ENCODE results near the gene MKLN1.

MKLN1 gene

DNA sequence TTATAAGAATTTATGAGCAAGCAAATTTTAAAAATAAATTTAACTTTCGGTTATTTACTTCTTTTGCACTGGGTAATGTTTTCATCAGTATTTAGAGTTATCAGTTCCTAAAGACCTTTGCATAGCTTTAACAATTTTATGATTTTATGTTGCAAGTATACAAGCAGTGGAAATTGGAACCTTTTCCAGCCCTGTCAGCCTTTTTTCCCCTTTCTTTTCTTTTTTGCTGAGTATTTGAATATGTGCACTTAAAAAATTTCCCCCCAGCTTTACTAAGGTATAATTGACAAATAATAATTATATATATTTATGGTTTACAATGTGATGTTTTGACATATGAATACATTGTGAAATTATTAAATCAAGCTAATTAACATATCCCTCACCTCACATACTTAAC, 62.6 kb downstream of the MKLN1 start:
- H3K27ac ChIP-seq (ENCODE audit: low read depth, low read length) = no peak overlapping the region

DNA sequence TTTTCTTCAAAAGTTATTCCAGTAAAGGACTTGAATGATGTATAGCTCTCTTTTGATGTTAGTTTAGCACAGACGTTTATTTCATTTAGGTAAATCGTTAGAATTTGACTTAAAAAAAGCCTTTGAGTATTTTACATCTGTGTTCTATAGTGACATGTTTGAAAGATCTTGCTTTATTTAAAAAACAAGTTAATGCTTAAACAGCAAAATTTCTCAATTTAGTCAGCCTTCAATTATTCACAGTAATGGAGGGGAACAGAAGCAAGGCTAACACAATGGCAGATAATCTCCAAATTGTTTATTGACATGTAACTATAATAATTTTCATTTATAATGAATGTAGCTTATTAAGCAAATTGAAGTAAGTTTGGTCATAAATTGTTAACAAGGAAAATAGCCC, 63.5 kb downstream of the MKLN1 start:
- no peaks in the 10 kb centered on the region; the same call in 1 of the 2 replicates for H3K79me2 ChIP-seq (ENCODE audit: insufficient read depth, low read length)
- no peak for TF ChIP-seq EZH2phosphoT487 (conservative IDR thresholded peaks at IDR 0.05; ENCODE audit: low read length)
- TF ChIP-seq, protein P1, sequence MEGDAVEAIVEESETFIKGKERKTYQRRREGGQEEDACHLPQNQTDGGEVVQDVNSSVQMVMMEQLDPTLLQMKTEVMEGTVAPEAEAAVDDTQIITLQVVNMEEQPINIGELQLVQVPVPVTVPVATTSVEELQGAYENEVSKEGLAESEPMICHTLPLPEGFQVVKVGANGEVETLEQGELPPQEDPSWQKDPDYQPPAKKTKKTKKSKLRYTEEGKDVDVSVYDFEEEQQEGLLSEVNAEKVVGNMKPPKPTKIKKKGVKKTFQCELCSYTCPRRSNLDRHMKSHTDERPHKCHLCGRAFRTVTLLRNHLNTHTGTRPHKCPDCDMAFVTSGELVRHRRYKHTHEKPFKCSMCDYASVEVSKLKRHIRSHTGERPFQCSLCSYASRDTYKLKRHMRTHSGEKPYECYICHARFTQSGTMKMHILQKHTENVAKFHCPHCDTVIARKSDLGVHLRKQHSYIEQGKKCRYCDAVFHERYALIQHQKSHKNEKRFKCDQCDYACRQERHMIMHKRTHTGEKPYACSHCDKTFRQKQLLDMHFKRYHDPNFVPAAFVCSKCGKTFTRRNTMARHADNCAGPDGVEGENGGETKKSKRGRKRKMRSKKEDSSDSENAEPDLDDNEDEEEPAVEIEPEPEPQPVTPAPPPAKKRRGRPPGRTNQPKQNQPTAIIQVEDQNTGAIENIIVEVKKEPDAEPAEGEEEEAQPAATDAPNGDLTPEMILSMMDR (IDR thresholded peaks at IDR 0.05; ENCODE audit: insufficient read depth, low read length, poor library complexity, severe bottlenecking) = no peak

More for the DNA sequence above, 62.6 kb downstream of the MKLN1 start:
- H3K9ac ChIP-seq (ENCODE audit: low read length) = no peak overlapping the region
- H3F3A ChIP-seq (ENCODE audit: insufficient read depth) = no peaks in the 10 kb centered on the region
- TF ChIP-seq, protein P1 (IDR thresholded peaks at IDR 0.05; ENCODE audit: insufficient read depth, low read length, poor library complexity, severe bottlenecking) = no peak
- no peak for TF ChIP-seq EZH2phosphoT487 (conservative IDR thresholded peaks at IDR 0.05; ENCODE audit: low read length)
- H4K20me1 ChIP-seq (ENCODE audit: low read depth, low read length) = no peaks in the 10 kb centered on the region
- H3K9me2 ChIP-seq (replicated peaks; ENCODE audit: insufficient read depth, low read length) = no peaks in the 10 kb centered on the region
- H3K79me2 ChIP-seq (ENCODE audit: insufficient read depth, low read length) = peaks cover 5% of the 10 kb centered on the region
- no peaks in the 10 kb centered on the region for H3K9me3 ChIP-seq (ENCODE audit: insufficient read depth, low read length)
- no peak overlapping the region for H2AFZ ChIP-seq (ENCODE audit: low read depth, low read length, severe bottlenecking)
- no peak overlapping the region for H3K4me3 ChIP-seq (ENCODE audit: insufficient read depth, low read length, poor library complexity, severe bottlenecking)
- no peaks in the 10 kb centered on the region for H3K27me3 ChIP-seq (ENCODE audit: low read length)
- no peak overlapping the region for H3K4me2 ChIP-seq (ENCODE audit: low read depth, low read length, poor library complexity, severe bottlenecking)
- peaks cover 3% of the 10 kb centered on the region; the same call in 1 of the 2 replicates for H3K36me3 ChIP-seq (ENCODE audit: low read length)

DNA sequence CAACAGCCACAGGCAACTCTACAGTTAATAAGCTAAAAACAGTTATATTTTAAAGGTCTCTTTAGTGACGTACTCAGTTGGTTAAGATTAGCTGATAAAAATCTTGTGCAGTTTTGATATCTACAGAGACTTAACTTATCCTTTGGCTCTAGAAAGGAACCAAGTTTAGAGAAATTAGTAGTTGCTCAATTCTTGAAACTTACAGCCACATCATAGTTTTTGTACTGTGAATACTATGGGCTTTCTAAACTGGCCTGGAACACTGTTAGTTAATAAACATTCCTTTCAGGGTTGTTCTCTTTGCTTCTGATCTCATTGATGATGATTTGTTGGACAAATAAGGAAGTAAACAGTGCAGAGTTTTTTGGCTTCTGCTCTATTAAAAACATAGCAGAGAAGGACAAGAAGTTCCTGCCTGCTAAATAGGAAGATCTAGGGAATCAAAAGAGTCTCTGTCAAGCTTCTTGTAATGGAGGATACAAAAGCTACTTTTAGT, 73.1 kb downstream of the MKLN1 start:
- Histone ChIP-seq H2AFZ (ENCODE audit: low read depth, low read length, severe bottlenecking) (no peak overlapping the region), H3K9me2 (replicated peaks; ENCODE audit: insufficient read depth, low read length) (no peaks in the 10 kb centered on the region), H3K9ac (ENCODE audit: low read length) (no peak overlapping the region), H3K9me3 (ENCODE audit: insufficient read depth, low read length) (no peaks in the 10 kb centered on the region), H3K27me3 (ENCODE audit: low read length) (no peaks in the 10 kb centered on the region), H3K36me3 (ENCODE audit: low read length) (peaks cover 36% of the 10 kb centered on the region; the same call in 1 of the 2 replicates), H3K4me2 (ENCODE audit: low read depth, low read length, poor library complexity, severe bottlenecking) (no peak overlapping the region), H4K20me1 (ENCODE audit: low read depth, low read length) (no peaks in the 10 kb centered on the region), H3F3A (ENCODE audit: insufficient read depth) (no peaks in the 10 kb centered on the region), H3K27ac (ENCODE audit: low read depth, low read length) (no peak overlapping the region), H3K4me3 (ENCODE audit: insufficient read depth, low read length, poor library complexity, severe bottlenecking) (no peak overlapping the region), H3K79me2 (ENCODE audit: insufficient read depth, low read length) (no peaks in the 10 kb centered on the region)
- TF ChIP-seq, protein P1 (IDR thresholded peaks at IDR 0.05; ENCODE audit: insufficient read depth, low read length, poor library complexity, severe bottlenecking) = no peak
- no peak for TF ChIP-seq EZH2phosphoT487 (conservative IDR thresholded peaks at IDR 0.05; ENCODE audit: low read length)

More for the DNA sequence above, 63.5 kb downstream of the MKLN1 start:
- Histone ChIP-seq H3K4me2 (ENCODE audit: low read depth, low read length, poor library complexity, severe bottlenecking) (no peak overlapping the region), H3K9me3 (ENCODE audit: insufficient read depth, low read length) (no peaks in the 10 kb centered on the region), H3K9me2 (replicated peaks; ENCODE audit: insufficient read depth, low read length) (no peaks in the 10 kb centered on the region), H3K27me3 (ENCODE audit: low read length) (no peaks in the 10 kb centered on the region), H2AFZ (ENCODE audit: low read depth, low read length, severe bottlenecking) (no peak overlapping the region), H3K36me3 (ENCODE audit: low read length) (peaks cover 3% of the 10 kb centered on the region; the same call in 1 of the 2 replicates), H3K27ac (ENCODE audit: low read depth, low read length) (no peak overlapping the region), H3K9ac (ENCODE audit: low read length) (no peak overlapping the region), H3K4me3 (ENCODE audit: insufficient read depth, low read length, poor library complexity, severe bottlenecking) (no peak overlapping the region), H4K20me1 (ENCODE audit: low read depth, low read length) (no peaks in the 10 kb centered on the region), H3F3A (ENCODE audit: insufficient read depth) (no peaks in the 10 kb centered on the region)

All from SU-DHL-6 (cell line).